CD4-positive, alpha-beta T cell (primary cell): Measurements from ENCODE around the gene EHMT2. TPM values are rescaled to one million over a fixed set of nuclear protein-coding genes. Genes with fewer than 3 reads are reported as not detected.

ENCODE experiments used
- ATAC-seq: fragments of 200-7000 bp; cut with Tn5 transposase; one replicate; pipeline ENCODE4 v1.10.0; 2022; ENCODE audit warnings: mild to moderate bottlenecking; ENCODE audit not compliant: poor library complexity
- CTCF ChIA-PET: fragments of 350-600 bp; sonication (Branson Sonifier 250); formaldehyde crosslinking; loops from one replicate; lab custom pipeline; 2021; ENCODE audit warnings: antibody characterized with exemption, inconsistent platforms; lab: Charles Lee
- POLR2A ChIA-PET: fragments of 350-600 bp; sonication (Branson Sonifier 250); formaldehyde crosslinking; loops from one replicate; lab custom pipeline; 2021; ENCODE audit warnings: antibody characterized with exemption, inconsistent platforms; lab: Charles Lee
- DNase-seq, 14 experiments: peaks; one replicate each; pipeline ENCODE4 v3.0.0-alpha.2; 2013 to 2020; ENCODE audit warnings: mixed read lengths in 2 of 14
- H3K27ac ChIP-seq, 2 donors: one replicate each; pipeline versions ENCODE4 v1.5.1 to v1.7.0; 2013; ENCODE audit warnings: low read length in 2 of 2, low read depth in 1 of 2, mild to moderate bottlenecking in 1 of 2
- H3K27me3 ChIP-seq, 2 experiments: 1 replicate in 1 of 2; 2 replicates in 1 of 2; pipeline versions ENCODE4 v1.6.1 to v1.7.0; 2013; ENCODE audit warnings: low read length in 2 of 2, control low read depth in 1 of 2, mild to moderate bottlenecking in 1 of 2, moderate library complexity in 1 of 2; ENCODE audit not compliant: insufficient read depth in 2 of 2, control insufficient read depth in 1 of 2
- H3K36me3 ChIP-seq: one replicate; pipeline ENCODE4 v1.6.1; 2013; ENCODE audit warnings: low read length, control low read depth; ENCODE audit not compliant: insufficient read depth
- H3K4me1 ChIP-seq: one replicate; pipeline ENCODE4 v1.6.1; 2013; ENCODE audit warnings: low read length, control low read depth; ENCODE audit not compliant: insufficient read depth
- H3K4me3 ChIP-seq: one replicate; pipeline ENCODE4 v1.5.1; 2013; ENCODE audit warnings: mild to moderate bottlenecking, low read length, moderate library complexity
- H3K9me3 ChIP-seq, 2 experiments: 1 replicate in 1 of 2; 2 replicates in 1 of 2; pipeline versions ENCODE4 v1.6.1 to v1.7.0; 2013; ENCODE audit warnings: low read length in 2 of 2, mild to moderate bottlenecking in 2 of 2, control low read depth in 1 of 2, moderate library complexity in 1 of 2; ENCODE audit not compliant: control insufficient read depth in 1 of 2, insufficient read depth in 1 of 2
- H3K27ac Mint-ChIP-seq: one replicate; pipeline ENCODE4 v1.8.0; 2020; ENCODE audit warnings: mixed read lengths
- H3K27me3 Mint-ChIP-seq: one replicate; pipeline ENCODE4 v1.8.0; 2021; ENCODE audit warnings: mixed read lengths
- H3K36me3 Mint-ChIP-seq: one replicate; pipeline ENCODE4 v1.8.0; 2021; ENCODE audit warnings: low read depth, mixed read lengths
- H3K4me1 Mint-ChIP-seq: one replicate; pipeline ENCODE4 v1.8.0; 2021; ENCODE audit warnings: low read depth, mixed read lengths
- H3K4me3 Mint-ChIP-seq: one replicate; pipeline ENCODE4 v1.8.0; 2020; ENCODE audit warnings: mild to moderate bottlenecking, mixed read lengths
- H3K9me3 Mint-ChIP-seq: one replicate; pipeline ENCODE4 v1.8.0; 2020; ENCODE audit warnings: mixed read lengths
- CTCF ChIP-seq: fragments of 200-600 bp; IDR thresholded peaks from one replicate; pipeline ENCODE4 v1.8.0; 2022; ENCODE audit warnings: antibody characterized with exemption, mild to moderate bottlenecking
- intact Hi-C, 2 experiments: fragments of 100-400 bp; cut with DNase I in 1 of 2; cut with micrococcal nuclease in 1 of 2; formaldehyde crosslinking; loops; one replicate each; pipeline versions ENCODE4 v1.15.1 to v1.9.0; 2023 to 2025; cut with DNase I, micrococcal nuclease
- total RNA-seq, 174 experiments: library from RNA in 2 of 174; stranded (reverse) in 2 of 174; gene quantifications; one replicate each; pipeline ENCODE4 v1.2.3 and lab custom pipeline; 2021 to 2026

EHMT2 gene
- total RNA-seq, 2 experiments from 2014 or later: 36.3 to 36.6 TPM

GRCh38 chr6:31836474-31837368 is 60.8 kb downstream of the EHMT2 start:
- H3K27ac ChIP-seq: peak overlapping the region; percentile 38 to 97
- peaks cover 50% of the 10 kb centered on the region for H3K36me3 ChIP-seq
- no peaks in the 10 kb centered on the region for H3K9me3 ChIP-seq
- ChIA-PET POLR2A (interaction anchor here (0.6 to 3.6 kb wide), 9 partner anchors 10 to 184 kb away, joined by 3 to 36 read pairs (median 5); partner anchors contain the start of genes ABHD16A, BAG6, DDAH2 and HSPA1B), CTCF (interaction anchor here (1.2 to 1.3 kb wide), 2 partner anchors 9 to 55 kb away, joined by 3 to 7 read pairs; partner anchors contain the start of gene HSPA1B)
- H3K36me3 Mint-ChIP-seq: peaks cover 71% of the 10 kb centered on the region
- peaks cover 51% of the 10 kb centered on the region for H3K4me1 ChIP-seq
- no peak for TF ChIP-seq CTCF
- H3K27me3 Mint-ChIP-seq: no peaks in the 10 kb centered on the region
- peak; percentile 45 for ATAC-seq
- H3K27ac Mint-ChIP-seq: peak overlapping the region; percentile 98
- H3K9me3 Mint-ChIP-seq: no peaks in the 10 kb centered on the region
- peak overlapping the region; percentile 94 for H3K4me3 ChIP-seq
- DNase-seq: peak in 3 of 14 experiments; percentile 43 to 57 (median 57)
- H3K4me3 Mint-ChIP-seq: peak overlapping the region; percentile 96
- intact Hi-C loops: loop anchor here in 1 of 2 experiments (10.0 kb wide), 1 partner anchor 252 kb away; the partner anchor contains the start of genes LST1 and LTB
- H3K27me3 ChIP-seq: no peaks in the 10 kb centered on the region
- H3K4me1 Mint-ChIP-seq: peaks cover 44% of the 10 kb centered on the region

GRCh38 chr6:31836047-31836473 is 61.4 kb downstream of the EHMT2 start:
- H3K27me3 Mint-ChIP-seq: no peaks in the 10 kb centered on the region
- POLR2A ChIA-PET: interaction anchor here (0.6 to 3.6 kb wide), 12 partner anchors 9 to 263 kb away, joined by 3 to 36 read pairs (median 4); partner anchors contain the start of genes ABHD16A, BAG6, C6orf47 and DDAH2

More at GRCh38 chr6:31836047-31836473, 61.4 kb downstream of the EHMT2 start:
- Histone ChIP-seq H3K4me3 (peak overlapping the region; percentile 94), H3K27ac (peak overlapping the region; percentile 38 to 97), H3K36me3 (peaks cover 46% of the 10 kb centered on the region), H3K4me1 (peaks cover 57% of the 10 kb centered on the region), H3K9me3 (no peaks in the 10 kb centered on the region), H3K27me3 (no peaks in the 10 kb centered on the region)
- DNase-seq (peak in 1 of 14 experiments; percentile 23), ATAC-seq (no peak)
- Mint-ChIP-seq H3K27ac (peak overlapping the region; percentile 98), H3K4me1 (peaks cover 46% of the 10 kb centered on the region), H3K9me3 (no peaks in the 10 kb centered on the region), H3K4me3 (peak overlapping the region; percentile 96), H3K36me3 (peaks cover 66% of the 10 kb centered on the region)
- intact Hi-C loops: loop anchor here in 1 of 2 experiments (10.0 kb wide), 1 partner anchor 251 kb away; the partner anchor contains the start of genes LST1 and LTB
- CTCF ChIA-PET: interaction anchor here (0.6 to 1.3 kb wide), 4 partner anchors 9 to 1024 kb away, joined by 3 to 7 read pairs (median 3); partner anchors contain the start of gene HSPA1B
- TF ChIP-seq CTCF: no peak
